HCT116 (cell line): ENCODE measurements around the gene JSRP1.

Experiments
- CTCF ChIP-seq, 3 experiments: fragments of 200-600 bp in 1 of 3; sonication (generic) in 1 of 3; IDR thresholded peaks in 2 of 3; conservative IDR thresholded peaks in 1 of 3; 2 replicates each; pipeline ENCODE4 v1.5.1; 2012 to 2017; ENCODE audit warnings: low read depth in 2 of 3, low read length in 2 of 3, antibody characterized with exemption in 1 of 3, borderline replicate concordance in 1 of 3, control low read depth in 1 of 3, mild to moderate bottlenecking in 1 of 3, mixed read lengths in 1 of 3, mixed run types in 1 of 3, moderate library complexity in 1 of 3; ENCODE audit not compliant: insufficient read depth in 1 of 3
- RAD21 ChIP-seq: IDR thresholded peaks from 2 replicates; pipeline ENCODE4 v1.6.1; 2012; ENCODE audit warnings: low read depth, mild to moderate bottlenecking
- REST ChIP-seq: IDR thresholded peaks from 2 replicates; pipeline ENCODE4 v1.6.1; 2012; ENCODE audit warnings: low read depth
- ZBTB33 ChIP-seq: IDR thresholded peaks from 2 replicates; pipeline ENCODE4 v1.6.1; 2011; ENCODE audit warnings: mild to moderate bottlenecking, low read length, moderate library complexity; ENCODE audit not compliant: insufficient replicate concordance; ENCODE audit errors: extremely low read depth

- no peak for TF ChIP-seq CTCF (IDR thresholded peaks at IDR 0.05 in 2 of 3, conservative IDR thresholded peaks at IDR 0.05 in 1 of 3; ENCODE audit: borderline replicate concordance in 1 of 3, insufficient read depth in 1 of 3, low read depth in 2 of 3, low read length in 2 of 3)
- TF ChIP-seq REST, result no peak
- TF ChIP-seq RAD21, result no peak
- no peak for TF ChIP-seq ZBTB33
Measured at GRCh38 chr19:2219726-2220125, 36.5 kb downstream of the JSRP1 start.
